Superior temporal gyrus (tissue), 1 donor: ENCODE data around the gene BRD4.
"Not testable (repeated sequence)": the region's sequence is repeated elsewhere in the genome, so short reads cannot be mapped to it uniquely, and the experiment has no call there.

Experiments
- DNase-seq: peaks from one replicate; pipeline ENCODE4 v3.0.0-alpha.2; 2016; ENCODE audit errors: extremely low spot score

Gene BRD4

DNA sequence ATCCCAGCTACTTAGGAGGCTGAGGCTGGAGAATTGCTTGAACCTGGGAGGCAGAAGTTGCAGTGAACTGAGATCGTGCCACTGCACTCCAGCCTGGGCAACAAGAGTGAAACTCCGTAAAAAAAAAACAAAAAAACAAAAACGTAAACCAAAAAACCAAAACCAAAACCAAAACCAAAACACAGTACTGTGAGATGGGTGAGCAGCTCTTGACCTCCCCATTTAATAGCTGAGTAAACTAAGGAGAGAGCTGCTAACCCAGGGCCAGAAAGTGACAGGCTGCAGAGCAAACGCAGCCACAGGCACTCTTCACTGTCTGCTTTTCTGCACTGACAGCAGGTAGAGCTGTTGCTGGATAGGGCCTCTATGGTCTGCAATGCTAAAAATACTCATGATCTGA, 27.7 kb upstream of the BRD4 start:
- DNase-seq, result not testable (repeated sequence)

DNA sequence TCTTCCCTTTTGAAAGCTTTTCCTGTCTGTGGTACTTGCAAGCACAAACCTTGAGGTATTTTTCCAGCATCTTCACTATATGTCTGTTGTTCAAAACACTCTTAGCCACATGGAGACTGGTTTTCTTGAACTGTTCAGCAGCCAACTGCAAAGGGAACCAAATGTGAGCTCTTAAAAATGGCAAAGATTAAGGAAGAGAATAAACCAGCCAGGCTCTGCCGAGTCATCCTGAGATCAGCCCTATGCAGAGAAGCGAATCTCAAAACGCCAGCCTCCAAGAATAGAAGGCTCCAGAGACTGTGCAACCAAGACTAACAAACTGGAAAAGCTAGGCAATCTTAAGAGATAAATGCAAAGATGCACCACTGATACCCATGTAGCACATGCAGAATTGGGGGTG, 26.6 kb upstream of the BRD4 start:
- peak; percentile 31 for DNase-seq

DNA sequence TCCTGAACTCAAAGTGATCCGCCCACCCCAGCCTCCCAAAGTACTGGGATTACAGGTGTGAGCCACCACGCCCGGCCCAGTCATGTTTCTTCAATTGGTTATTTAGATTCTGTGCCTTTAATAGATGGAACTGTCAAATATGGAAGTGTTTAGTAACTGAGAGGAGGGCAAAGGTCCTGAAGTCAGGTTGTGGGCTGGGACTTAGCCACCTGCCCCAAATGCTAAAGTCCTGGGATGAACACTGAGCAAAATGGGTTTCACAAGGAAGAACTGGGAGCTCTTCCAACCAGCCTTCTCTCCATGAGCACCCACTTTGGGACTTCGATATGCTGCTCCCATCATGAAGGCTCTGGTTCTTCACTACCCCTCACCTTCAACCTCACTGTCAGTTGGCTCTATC, 25.6 kb upstream of the BRD4 start:
- DNase-seq, result no peak

DNA sequence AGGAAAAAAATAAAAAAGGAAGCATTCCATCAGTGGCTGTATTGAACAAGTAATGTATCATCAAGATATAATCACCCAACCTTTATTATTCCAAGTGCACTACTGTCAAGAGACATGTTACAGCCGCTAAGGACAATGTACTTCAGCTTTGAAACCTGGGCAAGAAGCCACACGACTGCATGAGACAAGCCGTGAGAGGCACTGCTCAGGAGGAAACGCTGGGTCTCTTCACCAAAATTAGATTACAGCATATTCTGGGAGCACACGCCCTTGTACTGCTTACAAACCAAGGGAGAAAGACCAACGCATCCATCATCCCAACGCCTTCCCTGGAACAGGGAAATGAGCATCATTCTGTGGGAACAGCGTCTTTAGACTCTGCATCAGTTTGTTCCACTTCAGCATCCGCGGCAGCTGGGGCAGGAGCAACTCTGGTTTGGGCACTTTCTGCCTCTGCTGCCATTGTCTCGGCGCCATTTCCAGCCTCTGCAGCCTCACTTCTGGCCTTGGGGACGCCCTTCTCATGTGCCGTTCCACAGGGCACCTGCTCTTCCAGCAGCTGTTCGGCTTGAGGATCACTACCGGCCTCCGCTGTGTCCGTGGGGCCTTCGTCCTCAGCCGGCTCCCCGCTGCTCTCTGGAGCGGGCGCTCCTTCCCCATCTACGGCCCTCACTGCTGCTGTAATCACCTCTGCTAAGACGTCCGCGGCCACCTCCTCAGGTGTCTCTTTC, 22.4 kb upstream of the BRD4 start:
- peak; percentile 25 for DNase-seq

DNA sequence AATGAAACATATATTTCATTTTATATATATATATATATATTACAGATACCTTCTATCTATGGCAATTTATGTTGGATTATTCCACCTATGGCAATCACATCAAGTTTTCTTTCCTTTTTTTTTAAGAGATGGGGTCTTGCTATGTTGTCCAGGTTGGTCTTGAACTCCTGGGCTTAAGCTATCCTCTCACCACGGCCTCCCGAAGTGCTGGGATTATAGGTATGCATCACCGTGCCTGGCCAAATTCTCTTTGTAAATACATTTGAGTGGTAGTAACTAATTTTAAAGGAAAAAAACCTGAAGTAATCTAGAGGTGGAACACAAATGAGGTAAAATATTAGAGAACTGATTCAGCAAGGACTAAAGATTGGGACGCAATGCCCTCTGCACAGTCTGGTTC, 21.6 kb upstream of the BRD4 start:
- DNase-seq, result no peak

DNA sequence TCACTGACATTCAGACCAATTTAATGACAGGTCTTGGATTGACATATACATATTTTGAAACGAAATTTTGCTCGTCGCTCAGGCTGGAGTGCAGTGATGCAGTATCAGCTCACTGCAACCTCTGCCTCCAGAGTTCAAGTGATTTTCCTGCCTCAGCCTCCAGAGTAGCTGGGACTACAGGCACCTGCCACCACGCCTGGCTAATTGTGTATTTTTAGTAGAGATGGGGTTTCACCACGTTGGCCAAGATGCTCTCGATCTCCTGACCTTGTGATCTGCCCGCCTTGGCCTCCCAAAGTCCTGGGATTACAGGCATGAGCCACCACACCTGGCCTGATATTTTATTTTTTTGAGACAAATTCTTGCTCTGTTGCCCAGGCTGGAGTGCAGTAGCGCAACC, 20.2 kb upstream of the BRD4 start:
- not testable (repeated sequence) for DNase-seq

DNA sequence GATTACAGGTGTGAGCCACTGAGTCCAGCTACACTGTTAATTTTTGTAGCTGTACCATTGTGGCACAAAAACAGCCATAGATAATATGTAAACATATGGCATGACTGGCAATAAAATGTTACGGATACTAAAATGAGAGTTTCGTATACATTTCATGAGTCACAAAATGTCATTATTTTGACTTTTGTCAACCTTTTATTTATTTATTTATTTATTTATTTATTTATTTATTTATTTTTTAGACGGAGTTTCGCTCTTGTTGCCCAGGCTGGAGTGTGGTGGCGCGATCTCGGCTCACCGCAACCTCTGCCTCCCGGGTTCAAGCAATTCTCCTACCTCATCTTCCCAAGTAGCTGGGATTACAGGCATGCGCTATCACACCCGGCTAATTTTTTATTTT, 9.0 kb upstream of the BRD4 start:
- not testable (repeated sequence) for DNase-seq

DNA sequence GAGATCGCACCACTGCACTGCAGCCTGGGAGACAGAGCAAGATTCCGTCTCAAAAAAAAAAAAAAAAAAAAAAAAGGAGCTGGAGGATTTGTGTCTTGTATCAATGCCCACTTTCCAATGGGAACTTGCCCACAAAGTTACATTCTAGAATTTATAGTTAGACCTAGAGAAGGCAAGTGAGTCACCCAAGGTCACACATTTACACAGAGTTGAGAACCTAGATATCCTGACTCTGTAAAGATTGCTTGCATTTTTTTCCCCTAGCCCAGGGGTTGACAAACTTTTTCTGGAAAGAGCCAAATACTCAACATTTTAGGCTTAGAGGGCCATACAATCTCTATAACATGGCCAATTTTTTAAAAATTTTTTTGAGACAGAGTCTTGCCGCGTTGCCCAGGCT, 7.7 kb upstream of the BRD4 start:
- no peak for DNase-seq

DNA sequence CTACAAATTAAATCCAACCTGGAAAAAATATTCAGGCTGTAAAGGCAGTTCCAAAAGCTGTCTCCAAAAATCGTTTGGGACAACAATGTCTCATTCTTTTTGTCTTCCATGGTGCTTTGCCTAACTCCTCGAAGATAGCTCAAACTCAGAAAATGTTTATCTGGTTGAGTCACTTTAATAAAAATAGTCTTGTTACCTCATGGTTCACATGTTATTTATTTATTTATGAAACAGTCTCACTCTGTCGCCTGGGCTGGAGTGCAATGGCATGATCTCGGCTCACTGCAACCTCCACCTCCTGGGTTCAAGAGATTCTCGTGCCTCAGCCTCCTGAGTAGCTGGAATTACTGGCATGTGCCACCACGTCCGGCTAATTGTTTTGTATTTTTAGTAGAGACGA, 4.9 kb upstream of the BRD4 start:
- DNase-seq, result no peak

DNA sequence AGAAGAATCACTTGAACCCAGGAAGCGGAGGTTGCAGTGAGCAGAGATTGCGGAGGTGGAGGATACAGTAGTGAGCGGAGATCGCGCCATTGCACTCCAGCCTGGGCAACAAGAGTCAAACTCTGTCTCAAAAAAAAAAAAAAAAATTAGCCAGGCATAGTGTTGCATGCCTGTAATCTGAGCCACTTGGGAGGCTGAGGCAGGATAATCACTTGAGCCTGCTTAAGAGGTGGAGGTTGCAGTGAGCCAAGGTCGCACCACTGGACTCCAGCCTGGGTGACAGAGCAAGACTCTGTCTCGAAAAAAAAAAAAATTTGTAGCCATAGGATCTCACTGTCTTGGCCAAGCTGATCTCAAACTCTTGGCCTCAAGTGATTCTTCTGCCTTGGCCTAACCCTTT, 3.7 kb upstream of the BRD4 start:
- DNase-seq, result not testable (repeated sequence)

DNA sequence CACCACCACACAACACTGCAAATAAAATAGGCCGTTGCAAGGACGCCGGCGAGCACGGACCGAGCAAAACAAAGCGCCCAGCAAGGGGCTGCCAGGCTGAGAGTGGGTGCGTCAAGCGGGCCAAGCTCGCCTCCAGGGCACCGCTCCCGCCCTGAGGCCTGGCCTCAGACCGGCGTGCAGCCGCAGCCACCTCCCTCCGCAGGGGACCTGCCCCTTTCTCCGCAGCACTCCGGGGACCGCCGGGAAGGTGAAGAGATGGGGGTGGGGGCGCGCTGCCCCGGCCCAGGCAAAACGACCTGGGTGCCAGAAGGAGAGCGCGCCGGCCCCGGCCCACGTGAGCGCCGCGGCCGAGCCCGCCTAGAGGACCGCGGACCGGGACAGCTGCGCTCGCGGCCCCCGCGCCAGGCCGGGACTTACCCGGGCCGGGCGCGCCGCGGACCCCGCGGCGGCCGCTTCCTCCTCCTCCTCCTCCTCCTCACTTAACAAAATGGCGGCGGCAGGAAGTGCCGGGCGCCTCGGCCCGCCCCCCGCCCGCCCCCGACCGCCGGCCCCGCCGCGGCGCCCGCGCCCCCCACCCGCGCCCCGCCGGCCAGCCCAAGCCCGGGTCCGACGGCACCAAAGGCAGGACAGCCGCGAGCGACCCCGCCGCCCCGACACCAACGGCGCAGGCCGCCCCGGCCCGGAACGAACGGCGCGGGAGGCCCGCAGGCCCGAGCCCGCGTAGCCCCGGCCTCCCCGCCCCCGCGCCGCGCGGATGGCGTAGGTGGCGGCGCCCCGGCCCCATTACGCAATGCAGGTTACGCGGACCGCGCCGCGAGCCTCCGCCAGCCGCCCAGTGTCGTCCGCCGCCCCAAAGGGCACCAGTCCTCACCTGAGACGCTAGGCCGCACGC, 674 bp downstream of the BRD4 start:
- DNase-seq, result peak; percentile 19

DNA sequence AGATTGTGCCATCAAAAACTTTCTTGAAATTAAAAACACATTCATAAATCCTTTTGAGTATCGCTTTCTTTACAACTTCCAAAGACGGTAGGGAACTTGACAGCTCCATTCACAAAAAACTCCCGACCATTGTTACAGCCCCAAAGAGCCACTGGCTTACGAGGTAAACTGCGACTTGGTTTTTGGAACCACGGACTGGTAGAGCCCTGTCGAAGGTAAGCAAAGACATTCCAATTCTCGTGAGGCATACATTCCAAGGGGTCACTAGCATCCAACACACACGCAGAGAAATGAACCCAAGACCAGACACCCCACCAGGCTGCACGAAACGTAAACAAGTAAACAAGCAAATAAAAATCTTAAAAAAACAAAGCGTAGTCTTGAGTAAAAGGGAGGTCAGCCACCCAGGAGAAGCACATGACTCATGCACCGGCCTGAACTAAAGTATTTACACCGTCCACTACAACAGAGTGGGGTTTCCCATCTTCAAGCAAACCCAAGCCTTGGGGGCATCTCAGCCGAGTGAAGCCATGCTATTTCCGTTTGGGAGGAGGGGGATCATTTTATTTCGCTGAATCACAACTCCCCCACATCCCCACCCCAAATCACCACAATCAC, 1.4 kb downstream of the BRD4 start:
- DNase-seq, result no peak

DNA sequence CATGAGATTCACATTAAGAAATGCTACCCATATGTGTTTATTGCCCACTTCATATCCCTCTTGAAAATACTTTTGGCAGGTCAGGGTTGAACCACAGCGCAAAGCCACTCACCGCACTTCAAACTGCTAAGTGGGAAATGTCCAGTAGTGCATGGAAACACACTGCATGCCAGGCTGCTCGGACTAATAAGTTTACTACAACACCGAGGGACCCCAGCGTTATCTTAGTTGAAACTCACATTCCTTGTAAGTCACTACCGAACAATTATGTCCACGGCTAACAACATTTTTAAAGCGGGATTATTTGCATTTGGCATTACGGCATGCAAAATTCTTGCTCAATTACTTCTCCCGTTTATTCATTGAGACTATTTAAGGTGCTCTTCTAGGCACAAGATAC, 4.0 kb downstream of the BRD4 start:
- DNase-seq, result no peak

DNA sequence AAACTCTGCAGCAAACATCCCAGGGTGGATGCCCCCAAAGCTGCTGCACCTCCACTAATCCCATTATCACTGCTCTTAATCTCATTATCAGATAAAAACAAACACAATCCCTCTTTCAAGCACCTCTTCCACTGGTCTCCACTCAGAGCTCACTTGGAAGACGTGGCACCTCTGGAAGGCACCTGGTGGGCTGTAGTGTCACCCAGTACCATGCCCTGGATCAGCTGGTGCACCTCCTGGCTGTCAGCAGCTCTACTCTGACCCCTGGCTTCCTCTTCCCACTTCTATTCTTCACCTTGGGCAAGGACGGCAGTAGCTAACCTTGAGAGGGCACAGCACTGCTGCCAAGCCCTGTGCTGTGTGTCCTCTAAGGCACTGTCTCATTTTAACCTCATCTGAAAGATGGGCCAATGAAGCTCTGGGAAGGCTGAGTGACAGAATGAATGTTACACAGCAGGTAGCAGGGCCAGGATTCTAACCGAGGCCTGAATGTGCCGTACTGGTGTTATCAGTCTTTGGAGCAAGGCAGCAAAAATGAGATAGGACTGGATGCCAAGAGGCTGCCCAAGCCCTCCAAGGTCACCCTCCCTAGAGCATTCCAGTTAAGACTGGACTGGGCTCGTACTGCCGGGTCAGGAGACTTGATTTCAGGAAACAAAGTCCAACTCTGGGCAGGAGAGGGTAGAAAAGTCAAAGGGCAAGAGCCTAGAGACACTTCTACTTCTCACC, 7.4 kb downstream of the BRD4 start:
- no peak for DNase-seq

DNA sequence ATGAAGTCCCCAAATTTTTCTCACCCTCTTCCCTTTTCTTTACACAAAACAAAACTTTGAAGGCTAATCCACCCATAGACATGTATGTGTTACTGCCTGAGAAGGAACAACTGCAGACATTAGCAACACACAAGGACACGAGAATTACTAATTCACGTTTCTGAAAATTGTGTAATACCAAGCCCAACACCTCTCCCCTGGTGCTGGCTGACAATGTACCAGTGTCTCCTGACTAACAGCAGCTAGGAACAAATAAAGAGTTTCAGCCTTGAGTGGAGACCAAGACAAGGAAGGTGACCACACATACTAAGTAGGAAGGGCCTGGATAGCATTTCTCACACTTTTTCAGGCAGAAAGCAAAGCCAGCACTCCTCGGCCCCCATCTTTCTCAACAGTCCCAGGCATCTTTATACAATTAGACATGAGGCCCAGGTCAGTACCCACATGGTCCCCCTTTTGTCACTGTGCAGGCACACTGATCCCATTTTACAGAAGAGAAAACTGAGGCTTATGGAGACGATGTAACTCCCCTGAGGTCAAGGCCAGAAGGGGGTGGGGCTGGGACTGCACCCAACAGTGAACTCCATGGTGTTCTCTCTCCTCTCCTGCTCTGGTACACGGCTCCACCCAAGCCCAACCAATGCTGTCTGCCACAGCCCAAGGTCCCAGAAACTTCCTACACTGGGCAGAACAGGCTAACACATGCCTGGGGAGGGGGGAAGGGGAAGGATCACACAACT, 8.7 kb downstream of the BRD4 start:
- no peak for DNase-seq

DNA sequence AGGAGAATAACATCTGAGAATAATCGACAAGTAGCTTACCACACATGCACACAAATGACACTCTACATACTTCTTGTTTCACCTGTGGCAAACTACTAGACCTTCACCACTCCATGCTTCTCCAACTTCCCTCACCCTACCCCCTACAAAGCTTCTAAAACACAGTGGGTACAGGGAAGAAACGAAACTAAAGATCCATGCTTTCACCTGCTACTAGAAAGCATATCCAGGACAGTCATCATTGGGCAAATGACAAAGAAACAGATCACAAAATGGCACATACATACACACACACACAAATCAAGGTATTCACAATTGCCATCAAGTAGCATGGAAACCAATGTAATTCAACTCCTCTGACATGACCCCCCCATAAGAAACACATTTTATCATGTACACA, 10.6 kb downstream of the BRD4 start:
- DNase-seq, result no peak

DNA sequence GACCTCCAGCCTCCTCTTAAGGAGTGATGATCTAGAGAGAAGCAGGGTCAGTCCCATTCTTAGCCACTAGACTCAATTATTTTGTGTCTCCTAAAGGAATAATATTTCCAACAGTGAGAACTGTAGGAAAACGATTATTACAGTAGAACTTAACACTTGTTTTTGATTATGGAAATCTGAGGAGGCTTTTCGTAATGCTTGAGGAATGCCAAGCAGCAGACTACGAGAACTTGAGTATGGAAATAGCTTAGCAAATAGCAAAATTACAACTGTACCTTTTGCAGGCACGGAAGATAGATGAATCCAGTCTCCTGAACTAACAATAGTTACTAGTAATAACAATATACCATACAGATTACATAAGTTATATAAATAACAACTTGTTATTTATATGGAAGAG, 12.2 kb downstream of the BRD4 start:
- no peak for DNase-seq

DNA sequence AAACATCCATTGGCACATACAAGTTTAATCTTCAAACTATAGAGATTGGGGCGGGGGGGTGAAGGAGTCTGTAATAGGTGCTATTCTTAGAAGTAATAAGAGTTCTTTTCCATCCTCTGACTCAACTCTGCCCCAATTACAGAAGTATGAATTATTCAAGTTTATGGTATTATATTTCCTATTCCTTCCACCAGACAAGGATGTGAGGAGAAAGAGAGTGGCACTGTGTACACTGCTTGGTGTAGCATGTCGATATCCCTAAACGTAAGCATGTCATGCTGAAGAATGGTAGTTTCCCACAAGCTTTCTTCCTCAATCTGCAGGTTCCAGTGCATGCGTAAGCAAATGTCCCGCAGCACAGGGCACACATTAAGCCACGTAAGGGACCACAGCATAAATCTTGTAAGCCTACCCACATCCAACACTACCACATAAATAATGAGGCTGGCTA, 14.1 kb downstream of the BRD4 start:
- no peak for DNase-seq

DNA sequence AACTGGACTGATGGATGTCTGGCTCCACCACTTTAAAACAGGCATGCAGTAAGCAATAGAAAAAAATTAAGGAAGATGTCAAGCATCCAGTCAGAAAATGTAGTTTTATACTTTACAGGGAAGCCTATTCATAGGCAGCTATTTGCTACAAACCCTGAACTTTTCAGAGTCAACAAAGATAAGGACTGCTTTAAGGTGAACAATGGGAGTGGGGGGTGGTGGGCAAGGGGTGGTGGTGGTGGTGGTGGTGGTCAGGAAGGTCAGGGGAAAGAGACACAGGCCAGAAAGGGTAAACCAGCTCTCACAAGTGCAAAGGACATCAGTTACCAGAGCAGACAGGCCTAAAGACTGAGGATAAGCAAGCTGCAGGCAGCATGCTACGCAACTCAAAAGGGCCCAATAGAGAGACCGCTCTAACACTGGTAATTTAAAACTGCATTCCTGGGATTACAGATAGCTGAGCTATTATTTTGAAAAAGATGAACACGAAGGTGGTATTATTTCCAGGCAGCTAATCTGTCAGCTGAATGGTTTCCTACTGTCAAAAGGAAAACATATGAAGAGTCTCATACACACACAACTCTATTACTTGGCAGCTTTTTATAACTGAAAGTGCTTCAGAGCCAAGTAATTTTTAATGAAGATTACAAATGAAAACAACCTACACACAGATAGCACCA, 14.8 kb downstream of the BRD4 start:
- DNase-seq, result no peak

DNA sequence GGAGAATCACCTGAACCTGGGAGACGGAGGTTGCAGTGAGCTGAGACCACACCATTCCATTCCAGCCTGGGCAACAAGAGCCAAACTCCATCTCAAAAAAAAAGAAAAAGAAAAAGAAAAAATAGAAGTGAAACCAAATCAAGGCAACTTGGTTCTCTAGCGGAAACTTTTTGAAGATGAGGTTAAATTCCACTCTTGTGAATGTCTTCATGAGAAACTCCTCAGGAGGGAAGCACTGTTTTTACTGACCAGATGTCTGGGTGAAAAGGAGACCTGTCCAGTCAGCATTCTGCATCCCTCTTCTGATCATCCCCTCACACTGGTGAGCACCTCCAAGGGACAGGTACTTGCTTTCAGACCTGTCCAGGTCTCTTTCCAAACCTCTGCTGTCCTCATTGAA, 15.8 kb downstream of the BRD4 start:
- no peak for DNase-seq

DNA sequence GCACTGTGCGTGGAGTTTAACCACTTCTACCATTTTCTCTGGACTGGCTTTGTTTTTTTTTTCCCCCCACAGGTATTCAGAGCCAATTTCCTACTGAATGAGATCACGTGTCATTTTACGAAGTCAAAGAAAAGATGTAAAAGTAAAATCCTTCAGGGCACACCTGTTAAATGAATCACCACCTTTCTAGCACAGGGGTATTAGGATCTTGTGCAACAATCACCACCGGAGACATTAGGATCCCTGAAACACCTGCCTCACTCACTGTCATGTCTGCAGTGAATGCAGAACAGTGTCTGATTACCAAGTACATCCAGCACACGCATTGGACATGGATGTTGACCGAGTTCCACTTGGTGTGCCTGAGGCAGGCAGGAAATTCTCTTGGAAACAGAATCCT, 17.2 kb downstream of the BRD4 start:
- no peak for DNase-seq
